ENCODE results near the gene MARCKSL1. TPM values are rescaled to one million over a fixed set of nuclear protein-coding genes. Genes with fewer than 3 reads are reported as not detected.

Gene MARCKSL1
- total RNA-seq, 1 donor = 16.6 TPM

DNA sequence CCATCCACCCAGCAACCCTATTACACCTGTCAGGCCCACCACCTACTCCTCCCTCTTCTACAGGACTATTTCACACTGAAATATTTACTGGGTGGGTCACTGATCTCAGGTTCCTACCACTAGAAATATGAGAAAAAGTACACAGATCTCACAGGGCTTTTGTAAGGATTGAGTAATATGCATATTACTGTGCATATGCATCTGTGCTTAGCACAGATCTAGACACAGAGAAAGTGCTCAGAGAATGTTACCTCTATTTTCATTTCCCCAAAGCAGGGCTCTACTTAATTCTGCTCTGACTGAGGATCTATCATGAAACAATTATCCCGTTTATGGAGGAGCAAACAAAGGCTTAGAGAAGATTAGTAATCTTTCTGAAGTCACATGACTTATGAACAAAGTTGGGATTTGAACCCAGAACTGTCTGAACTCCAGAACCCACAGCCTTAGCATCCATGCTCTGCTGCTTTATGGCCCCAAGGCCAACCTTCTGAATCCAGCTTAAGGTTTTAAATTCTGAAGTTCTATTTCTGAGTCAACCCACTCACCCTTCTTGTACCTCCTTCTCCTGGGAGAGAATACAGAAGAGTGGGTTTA, 38.1 kb upstream of the MARCKSL1 start:
- H3K9me3 ChIP-seq (ENCODE audit: low read depth, low read length) = no peaks in the 10 kb centered on the region
- no peaks in the 10 kb centered on the region for H3K27me3 ChIP-seq (ENCODE audit: insufficient read depth, low read length)
- no peak overlapping the region for H3K27ac ChIP-seq (ENCODE audit: low read depth, low read length)
- H3K4me1 ChIP-seq (ENCODE audit: insufficient read depth, low read length) = no peaks in the 10 kb centered on the region
- no peak overlapping the region for H3K4me2 ChIP-seq (ENCODE audit: insufficient read depth, low read length)
- H3K36me3 ChIP-seq (ENCODE audit: insufficient read depth, low read length) = peaks cover 71% of the 10 kb centered on the region
- DNase-seq (ENCODE audit: insufficient read length, low spot score, missing footprints) = no peak
- H2AFZ ChIP-seq (ENCODE audit: low read length) = no peak overlapping the region
- H3K4me3 ChIP-seq (ENCODE audit: insufficient read depth, low read length) = no peak overlapping the region
- no peak for TF ChIP-seq CTCF (IDR thresholded peaks at IDR 0.05; ENCODE audit: extremely low read depth, low read depth, low read length)
- no peaks in the 10 kb centered on the region for H3K79me2 ChIP-seq (ENCODE audit: insufficient read depth, low read length)
- H4K20me1 ChIP-seq (ENCODE audit: insufficient read depth, low read length) = no peaks in the 10 kb centered on the region

- Histone ChIP-seq H3K4me1 (ENCODE audit: insufficient read depth, low read length) (no peaks in the 10 kb centered on the region), H3K4me2 (ENCODE audit: insufficient read depth, low read length) (no peak overlapping the region), H3K36me3 (ENCODE audit: insufficient read depth, low read length) (peaks cover 71% of the 10 kb centered on the region), H3K9me3 (ENCODE audit: low read depth, low read length) (no peaks in the 10 kb centered on the region), H4K20me1 (ENCODE audit: insufficient read depth, low read length) (no peaks in the 10 kb centered on the region), H3K27me3 (ENCODE audit: insufficient read depth, low read length) (no peaks in the 10 kb centered on the region), H2AFZ (ENCODE audit: low read length) (no peak overlapping the region), H3K79me2 (ENCODE audit: insufficient read depth, low read length) (no peaks in the 10 kb centered on the region), H3K4me3 (ENCODE audit: insufficient read depth, low read length) (no peak overlapping the region), H3K27ac (ENCODE audit: low read depth, low read length) (no peak overlapping the region)
- peak; percentile 58 for DNase-seq (ENCODE audit: insufficient read length, low spot score, missing footprints)
- TF ChIP-seq CTCF (IDR thresholded peaks at IDR 0.05; ENCODE audit: extremely low read depth, low read depth, low read length) = no peak
Measured at GRCh38 chr1:32372149-32372756, 36.2 kb upstream of the MARCKSL1 start.

GRCh38 chr1:32367912-32368635, 32.0 kb upstream of the MARCKSL1 start:
- peaks cover 71% of the 10 kb centered on the region for H3K36me3 ChIP-seq (ENCODE audit: insufficient read depth, low read length)
- H3K4me1 ChIP-seq (ENCODE audit: insufficient read depth, low read length) = no peaks in the 10 kb centered on the region
- no peaks in the 10 kb centered on the region for H3K27me3 ChIP-seq (ENCODE audit: insufficient read depth, low read length)
- no peak overlapping the region for H3K27ac ChIP-seq (ENCODE audit: low read depth, low read length)
- no peak overlapping the region for H3K4me2 ChIP-seq (ENCODE audit: insufficient read depth, low read length)
- no peak for TF ChIP-seq CTCF (IDR thresholded peaks at IDR 0.05; ENCODE audit: extremely low read depth, low read depth, low read length)
- no peak overlapping the region for H3K4me3 ChIP-seq (ENCODE audit: insufficient read depth, low read length)
- no peaks in the 10 kb centered on the region for H3K79me2 ChIP-seq (ENCODE audit: insufficient read depth, low read length)
- no peaks in the 10 kb centered on the region for H3K9me3 ChIP-seq (ENCODE audit: low read depth, low read length)
- H2AFZ ChIP-seq (ENCODE audit: low read length) = no peak overlapping the region
- H4K20me1 ChIP-seq (ENCODE audit: insufficient read depth, low read length) = peaks cover 4% of the 10 kb centered on the region
- DNase-seq (ENCODE audit: insufficient read length, low spot score, missing footprints) = peak; percentile 39

DNA sequence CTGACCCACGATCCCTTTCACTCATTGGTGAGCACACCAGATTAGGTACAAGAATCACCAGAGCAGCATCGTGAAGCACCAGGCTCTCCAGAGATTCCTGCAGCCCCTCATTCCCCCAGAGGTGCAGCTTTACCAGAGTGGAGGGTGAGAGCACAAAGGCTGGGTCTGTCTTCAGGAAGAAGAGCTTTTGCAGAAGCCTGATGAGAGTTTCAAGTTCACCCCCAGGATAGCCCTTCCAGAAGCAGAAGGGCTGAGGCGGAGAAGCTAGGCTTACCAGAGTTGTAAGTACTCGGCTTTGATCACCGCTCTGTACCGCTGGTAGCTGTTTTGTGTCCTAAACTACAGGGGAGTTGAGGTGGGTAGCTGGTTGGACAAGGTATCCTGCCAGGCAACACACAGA, 29.4 kb upstream of the MARCKSL1 start:
- H3K27ac ChIP-seq (ENCODE audit: low read depth, low read length) = no peak overlapping the region
- H3K4me3 ChIP-seq (ENCODE audit: insufficient read depth, low read length) = no peak overlapping the region
- no peak overlapping the region for H2AFZ ChIP-seq (ENCODE audit: low read length)
- peaks cover 8% of the 10 kb centered on the region for H4K20me1 ChIP-seq (ENCODE audit: insufficient read depth, low read length)
- H3K9me3 ChIP-seq (ENCODE audit: low read depth, low read length) = no peaks in the 10 kb centered on the region
- H3K4me2 ChIP-seq (ENCODE audit: insufficient read depth, low read length) = no peak overlapping the region
- H3K36me3 ChIP-seq (ENCODE audit: insufficient read depth, low read length) = peaks cover 54% of the 10 kb centered on the region
- peaks cover 8% of the 10 kb centered on the region for H3K4me1 ChIP-seq (ENCODE audit: insufficient read depth, low read length)
- TF ChIP-seq CTCF (IDR thresholded peaks at IDR 0.05; ENCODE audit: extremely low read depth, low read depth, low read length) = no peak
- H3K79me2 ChIP-seq (ENCODE audit: insufficient read depth, low read length) = no peaks in the 10 kb centered on the region
- no peaks in the 10 kb centered on the region for H3K27me3 ChIP-seq (ENCODE audit: insufficient read depth, low read length)
- peak; percentile 35 for DNase-seq (ENCODE audit: insufficient read length, low spot score, missing footprints)

Measured in osteoblast (primary cell).